ENCODE data around the gene NOMO2. TPM values are rescaled to one million over a fixed set of nuclear protein-coding genes. Genes with fewer than 3 reads are reported as not detected.
"Not testable (repeated sequence)": the region's sequence is repeated elsewhere in the genome, so short reads cannot be mapped to it uniquely, and the experiment has no call there.

Gene NOMO2
- total RNA-seq, 1 experiment from 2014 or later = 110 TPM

GRCh38 chr16:18571307-18571850 lies 9.5 kb upstream of the NOMO2 start:
- DNase-seq (ENCODE audit: low read depth, low spot score); POLR2A ChIA-PET; H3K9me2 ChIP-seq (ENCODE audit: insufficient read depth); H3K79me2 ChIP-seq (ENCODE audit: insufficient read depth, low read length); H3K27ac ChIP-seq (ENCODE audit: low read depth, low read length); H3K4me3 ChIP-seq (replicated peaks in 1 of 2; ENCODE audit: low read depth in 1 of 2, low read length in 2 of 2); CTCF ChIA-PET; H3K4me2 ChIP-seq (ENCODE audit: low read length); BruUV-seq (replicated peaks); H3K4me1 ChIP-seq (ENCODE audit: control insufficient read depth in 1 of 2, insufficient read depth in 2 of 2, low read length in 2 of 2); H3K9ac ChIP-seq (ENCODE audit: low read length); H2AFZ ChIP-seq (ENCODE audit: low read depth, low read length, poor library complexity, severe bottlenecking); intact Hi-C loops (cut with micrococcal nuclease); H3K9me3 ChIP-seq (ENCODE audit: control insufficient read depth in 1 of 2, insufficient read depth in 1 of 2, low read depth in 1 of 2, low read length in 2 of 2); H3K27me3 ChIP-seq (ENCODE audit: insufficient read depth, low read length); H4K20me1 ChIP-seq (ENCODE audit: insufficient read depth); RAD21 ChIA-PET (ENCODE audit: low non-redundant PET in 1 of 2, low total read pairs in 2 of 2, uncharacterized antibody in 2 of 2, unreplicated experiment in 2 of 2); H3K36me3 ChIP-seq (ENCODE audit: control insufficient read depth in 1 of 2, insufficient read depth in 2 of 2, low read length in 2 of 2): not testable (repeated sequence)
- 0 out of 2 replicates have a peak, but pooled peaks have one; percentile 9 for ATAC-seq

- H3K27me3 ChIP-seq (ENCODE audit: insufficient read depth, low read length); H4K20me1 ChIP-seq (ENCODE audit: insufficient read depth); H3K9ac ChIP-seq (ENCODE audit: low read length); intact Hi-C loops (cut with micrococcal nuclease); H3K4me1 ChIP-seq (ENCODE audit: control insufficient read depth in 1 of 2, insufficient read depth in 2 of 2, low read length in 2 of 2); H3K4me3 ChIP-seq (replicated peaks in 1 of 2; ENCODE audit: low read depth in 1 of 2, low read length in 2 of 2); DNase-seq (ENCODE audit: low read depth, low spot score); H3K9me3 ChIP-seq (ENCODE audit: control insufficient read depth in 1 of 2, insufficient read depth in 1 of 2, low read depth in 1 of 2, low read length in 2 of 2); CTCF ChIA-PET; H3K9me2 ChIP-seq (ENCODE audit: insufficient read depth); H3K79me2 ChIP-seq (ENCODE audit: insufficient read depth, low read length); BruUV-seq (replicated peaks); H2AFZ ChIP-seq (ENCODE audit: low read depth, low read length, poor library complexity, severe bottlenecking); H3K36me3 ChIP-seq (ENCODE audit: control insufficient read depth in 1 of 2, insufficient read depth in 2 of 2, low read length in 2 of 2); RAD21 ChIA-PET (ENCODE audit: low non-redundant PET in 1 of 2, low total read pairs in 2 of 2, uncharacterized antibody in 2 of 2, unreplicated experiment in 2 of 2); POLR2A ChIA-PET; H3K27ac ChIP-seq (ENCODE audit: low read depth, low read length); H3K4me2 ChIP-seq (ENCODE audit: low read length): not testable (repeated sequence)
- peak; percentile 52 for ATAC-seq
Observed at GRCh38 chr16:18570529-18571306, 8.8 kb upstream of the NOMO2 start.

GRCh38 chr16:18560416-18561220 lies 1.3 kb downstream of the NOMO2 start:
- H3K9me3 ChIP-seq (ENCODE audit: control insufficient read depth in 1 of 2, insufficient read depth in 1 of 2, low read depth in 1 of 2, low read length in 2 of 2); H3K27me3 ChIP-seq (ENCODE audit: insufficient read depth, low read length); H2AFZ ChIP-seq (ENCODE audit: low read depth, low read length, poor library complexity, severe bottlenecking); POLR2A ChIA-PET; H4K20me1 ChIP-seq (ENCODE audit: insufficient read depth); H3K36me3 ChIP-seq (ENCODE audit: control insufficient read depth in 1 of 2, insufficient read depth in 2 of 2, low read length in 2 of 2); ATAC-seq; H3K9me2 ChIP-seq (ENCODE audit: insufficient read depth); H3K79me2 ChIP-seq (ENCODE audit: insufficient read depth, low read length); H3K27ac ChIP-seq (ENCODE audit: low read depth, low read length); RAD21 ChIA-PET (ENCODE audit: low non-redundant PET in 1 of 2, low total read pairs in 2 of 2, uncharacterized antibody in 2 of 2, unreplicated experiment in 2 of 2); H3K4me1 ChIP-seq (ENCODE audit: control insufficient read depth in 1 of 2, insufficient read depth in 2 of 2, low read length in 2 of 2); intact Hi-C loops (cut with micrococcal nuclease); CTCF ChIA-PET; DNase-seq (ENCODE audit: low read depth, low spot score): not testable (repeated sequence)
- BruUV-seq (replicated peaks) = TSS peak; percentile 70
- Histone ChIP-seq H3K4me3 (replicated peaks in 1 of 2; ENCODE audit: low read depth in 1 of 2, low read length in 2 of 2) (peak overlapping the region; percentile 49 to 51), H3K4me2 (ENCODE audit: low read length) (peak overlapping the region; percentile 45), H3K9ac (ENCODE audit: low read length) (peak overlapping the region; percentile 41; the same call in 1 of the 2 replicates)

- H3K36me3 ChIP-seq (ENCODE audit: control insufficient read depth in 1 of 2, insufficient read depth in 2 of 2, low read length in 2 of 2); H3K27ac ChIP-seq (ENCODE audit: low read depth, low read length); CTCF ChIA-PET; H4K20me1 ChIP-seq (ENCODE audit: insufficient read depth); H3K9me3 ChIP-seq (ENCODE audit: control insufficient read depth in 1 of 2, insufficient read depth in 1 of 2, low read depth in 1 of 2, low read length in 2 of 2); H3K4me3 ChIP-seq (replicated peaks in 1 of 2; ENCODE audit: low read depth in 1 of 2, low read length in 2 of 2); intact Hi-C loops (cut with micrococcal nuclease); H3K9ac ChIP-seq (ENCODE audit: low read length); H3K9me2 ChIP-seq (ENCODE audit: insufficient read depth); ATAC-seq; RAD21 ChIA-PET (ENCODE audit: low non-redundant PET in 1 of 2, low total read pairs in 2 of 2, uncharacterized antibody in 2 of 2, unreplicated experiment in 2 of 2); DNase-seq (ENCODE audit: low read depth, low spot score); H3K4me2 ChIP-seq (ENCODE audit: low read length); H2AFZ ChIP-seq (ENCODE audit: low read depth, low read length, poor library complexity, severe bottlenecking); H3K79me2 ChIP-seq (ENCODE audit: insufficient read depth, low read length); H3K27me3 ChIP-seq (ENCODE audit: insufficient read depth, low read length); BruUV-seq (replicated peaks); POLR2A ChIA-PET; H3K4me1 ChIP-seq (ENCODE audit: control insufficient read depth in 1 of 2, insufficient read depth in 2 of 2, low read length in 2 of 2): not testable (repeated sequence)
Observed at GRCh38 chr16:18553671-18554070, 8.2 kb downstream of the NOMO2 start.

All from HCT116 (cell line).